M059J (cell line): Measurements from ENCODE around the gene ACAD10. TPM values are rescaled to one million over a fixed set of nuclear protein-coding genes. Genes with fewer than 3 reads are reported as not detected.
A peak's percentile ranks its signal among the peaks of the same experiment; 100 is the strongest.
"Not testable (repeated sequence)": the region's sequence is repeated elsewhere in the genome, so short reads cannot be mapped to it uniquely, and the experiment has no call there.

Source experiments
- DNase-seq: peaks from one replicate; pipeline ENCODE4 v3.0.0-alpha.2; 2012; ENCODE audit warnings: low read depth
- total RNA-seq: library from RNA; depleted of rRNA; stranded (reverse); fragments of >200 nt; shearing (Covaris generic); gene quantifications from 2 replicates; pipeline ENCODE4 v1.2.3, GENCODE V29; 2014

Gene ACAD10
- total RNA-seq, 1 experiment from 2014 or later = 4.0 TPM

- peak; percentile 29 for DNase-seq
Measured at GRCh38 chr12:111687255-111687654, 1.4 kb downstream of the ACAD10 start.

GRCh38 chr12:111687952-111688351 lies 2.1 kb downstream of the ACAD10 start:
- DNase-seq = no peak

- no peak for DNase-seq
Measured at GRCh38 chr12:111691262-111691661, 5.4 kb downstream of the ACAD10 start.

- peak; percentile 12 for DNase-seq
Measured at GRCh38 chr12:111692575-111693210, 6.8 kb downstream of the ACAD10 start.

- DNase-seq = no peak
Measured at GRCh38 chr12:111693818-111694217, 8.0 kb downstream of the ACAD10 start.

- DNase-seq = no peak
Measured at GRCh38 chr12:111699962-111700361, 14.1 kb downstream of the ACAD10 start.

GRCh38 chr12:111705672-111706071 lies 19.8 kb downstream of the ACAD10 start:
- DNase-seq = no peak

- DNase-seq = no peak
Measured at GRCh38 chr12:111706145-111706544, 20.3 kb downstream of the ACAD10 start.

GRCh38 chr12:111715279-111715678 lies 29.4 kb downstream of the ACAD10 start:
- DNase-seq = peak; percentile 37

GRCh38 chr12:111719316-111719715 lies 33.5 kb downstream of the ACAD10 start:
- not testable (repeated sequence) for DNase-seq

GRCh38 chr12:111720457-111720856 lies 34.6 kb downstream of the ACAD10 start:
- DNase-seq = no peak

- DNase-seq = not testable (repeated sequence)
Measured at GRCh38 chr12:111723646-111724360, 38.0 kb downstream of the ACAD10 start.

- no peak for DNase-seq
Measured at GRCh38 chr12:111728795-111729194, 42.9 kb downstream of the ACAD10 start.

- DNase-seq = no peak
Measured at GRCh38 chr12:111730420-111730819, 44.6 kb downstream of the ACAD10 start.

GRCh38 chr12:111732786-111733185 lies 46.9 kb downstream of the ACAD10 start:
- no peak for DNase-seq

- no peak for DNase-seq
Measured at GRCh38 chr12:111733340-111733915, 47.6 kb downstream of the ACAD10 start.

GRCh38 chr12:111739524-111739923 lies 53.7 kb downstream of the ACAD10 start:
- DNase-seq = not testable (repeated sequence)

- DNase-seq = no peak
Measured at GRCh38 chr12:111741235-111741812, 55.5 kb downstream of the ACAD10 start.

- no peak for DNase-seq
Measured at GRCh38 chr12:111745211-111745610, 59.4 kb downstream of the ACAD10 start.

GRCh38 chr12:111747333-111747732 lies 61.5 kb downstream of the ACAD10 start:
- DNase-seq = no peak

GRCh38 chr12:111748151-111748672 lies 62.4 kb downstream of the ACAD10 start:
- no peak for DNase-seq

GRCh38 chr12:111748867-111749266 lies 63.0 kb downstream of the ACAD10 start:
- DNase-seq = no peak
